ENCODE measurements around the gene ZNF511. TPM values are rescaled to one million over a fixed set of nuclear protein-coding genes. Genes with fewer than 3 reads are reported as not detected.
"Not testable (repeated sequence)": the region's sequence is repeated elsewhere in the genome, so short reads cannot be mapped to it uniquely, and the experiment has no call there.

The ZNF511 gene
- total and polyA plus RNA-seq, 4 donors: 13.7 to 31.8 (median 24.2) TPM

DNA sequence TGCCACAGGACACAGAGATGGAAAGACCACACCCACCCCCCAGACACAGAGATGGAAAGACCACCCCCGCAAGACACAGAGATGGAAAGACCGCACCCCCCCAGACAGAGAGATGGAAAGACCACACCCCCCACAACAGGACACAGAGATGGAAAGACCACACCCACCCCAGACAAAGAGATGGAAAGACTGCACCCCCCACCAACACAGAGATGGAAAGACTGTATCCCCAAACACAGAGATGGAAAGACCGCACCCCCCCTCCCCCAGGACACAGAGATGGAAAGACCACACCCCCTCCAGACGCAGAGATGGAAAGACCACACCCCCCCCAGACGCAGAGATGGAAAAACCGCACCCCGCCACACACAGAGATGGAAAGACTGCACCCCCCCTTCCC, 8.0 kb downstream of the ZNF511 start:
- H3K4me3 ChIP-seq (ENCODE audit: low read depth in 1 of 3, low read length in 3 of 3): no peak overlapping the region
- no peaks in the 10 kb centered on the region for H3K27me3 ChIP-seq (ENCODE audit: control insufficient read depth in 4 of 4, insufficient read depth in 4 of 4, low read length in 3 of 4)
- peaks cover 0 to 12% (median 9%) of the 10 kb centered on the region in 4 donors for H3K36me3 ChIP-seq (ENCODE audit: control insufficient read depth in 4 of 4, insufficient read depth in 3 of 4, low read depth in 1 of 4, low read length in 3 of 4)
- peaks cover 0 to 7% (median 5%) of the 10 kb centered on the region in 4 donors for H3K4me1 ChIP-seq (ENCODE audit: control insufficient read depth in 4 of 4, insufficient read depth in 4 of 4, low read length in 3 of 4)
- H3K27ac ChIP-seq (ENCODE audit: low read depth in 1 of 2, low read length in 2 of 2): no peak overlapping the region
- no peak for DNase-seq (ENCODE audit: low spot score)
- WGBS: 89% methylated on average over 7 of the region's 7 CpGs
- H3K9ac ChIP-seq (ENCODE audit: low read depth in 1 of 2, low read length in 2 of 2): no peak overlapping the region
- TF ChIP-seq HNF4A (conservative IDR thresholded peaks at IDR 0.05): no peak
- H3K9me3 ChIP-seq (ENCODE audit: control insufficient read depth in 4 of 4, low read length in 3 of 4): no peaks in the 10 kb centered on the region

DNA sequence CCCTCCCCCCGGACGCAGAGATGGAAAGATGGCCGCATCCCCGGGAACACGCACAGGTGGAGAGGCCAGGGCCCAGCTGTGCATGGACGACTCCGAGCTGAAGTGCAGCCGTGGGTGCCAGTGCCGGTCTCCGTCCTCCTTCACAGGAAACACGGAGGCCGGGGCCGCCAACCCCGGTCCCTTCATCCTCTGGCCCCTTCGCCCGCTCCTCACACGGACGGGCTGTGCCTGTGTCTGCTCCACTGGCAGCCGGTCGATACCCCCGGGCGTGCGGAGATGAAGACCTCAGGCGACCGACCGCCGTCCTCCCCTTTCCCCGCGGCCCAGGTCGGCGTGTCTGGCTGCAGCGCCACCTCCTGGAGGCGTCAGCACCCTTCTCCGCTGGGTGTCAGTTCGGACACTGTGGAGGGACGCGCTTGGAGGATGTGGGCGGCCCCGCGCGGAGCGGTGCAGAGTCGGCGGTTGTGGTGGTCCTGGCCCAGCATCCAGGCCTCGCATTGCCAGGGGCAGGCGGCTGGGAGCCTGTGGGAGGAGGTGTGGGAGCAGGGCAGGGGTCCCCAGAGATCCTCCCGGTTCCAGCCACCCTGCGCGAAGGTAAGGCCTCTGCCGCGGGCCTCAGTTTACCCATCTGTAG, 9.9 kb downstream of the ZNF511 start:
- TF ChIP-seq HNF4A (conservative IDR thresholded peaks at IDR 0.05) (no peak), RAD21 (IDR thresholded peaks at IDR 0.05) (peak; percentile 45 to 72)
- TF ChIP-seq, protein P1, sequence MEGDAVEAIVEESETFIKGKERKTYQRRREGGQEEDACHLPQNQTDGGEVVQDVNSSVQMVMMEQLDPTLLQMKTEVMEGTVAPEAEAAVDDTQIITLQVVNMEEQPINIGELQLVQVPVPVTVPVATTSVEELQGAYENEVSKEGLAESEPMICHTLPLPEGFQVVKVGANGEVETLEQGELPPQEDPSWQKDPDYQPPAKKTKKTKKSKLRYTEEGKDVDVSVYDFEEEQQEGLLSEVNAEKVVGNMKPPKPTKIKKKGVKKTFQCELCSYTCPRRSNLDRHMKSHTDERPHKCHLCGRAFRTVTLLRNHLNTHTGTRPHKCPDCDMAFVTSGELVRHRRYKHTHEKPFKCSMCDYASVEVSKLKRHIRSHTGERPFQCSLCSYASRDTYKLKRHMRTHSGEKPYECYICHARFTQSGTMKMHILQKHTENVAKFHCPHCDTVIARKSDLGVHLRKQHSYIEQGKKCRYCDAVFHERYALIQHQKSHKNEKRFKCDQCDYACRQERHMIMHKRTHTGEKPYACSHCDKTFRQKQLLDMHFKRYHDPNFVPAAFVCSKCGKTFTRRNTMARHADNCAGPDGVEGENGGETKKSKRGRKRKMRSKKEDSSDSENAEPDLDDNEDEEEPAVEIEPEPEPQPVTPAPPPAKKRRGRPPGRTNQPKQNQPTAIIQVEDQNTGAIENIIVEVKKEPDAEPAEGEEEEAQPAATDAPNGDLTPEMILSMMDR (IDR thresholded peaks at IDR 0.05; ENCODE audit: low read depth, low read length, missing input control): peak; percentile 45
- H3K9ac ChIP-seq (ENCODE audit: low read depth in 1 of 2, low read length in 2 of 2): no peak overlapping the region

DNA sequence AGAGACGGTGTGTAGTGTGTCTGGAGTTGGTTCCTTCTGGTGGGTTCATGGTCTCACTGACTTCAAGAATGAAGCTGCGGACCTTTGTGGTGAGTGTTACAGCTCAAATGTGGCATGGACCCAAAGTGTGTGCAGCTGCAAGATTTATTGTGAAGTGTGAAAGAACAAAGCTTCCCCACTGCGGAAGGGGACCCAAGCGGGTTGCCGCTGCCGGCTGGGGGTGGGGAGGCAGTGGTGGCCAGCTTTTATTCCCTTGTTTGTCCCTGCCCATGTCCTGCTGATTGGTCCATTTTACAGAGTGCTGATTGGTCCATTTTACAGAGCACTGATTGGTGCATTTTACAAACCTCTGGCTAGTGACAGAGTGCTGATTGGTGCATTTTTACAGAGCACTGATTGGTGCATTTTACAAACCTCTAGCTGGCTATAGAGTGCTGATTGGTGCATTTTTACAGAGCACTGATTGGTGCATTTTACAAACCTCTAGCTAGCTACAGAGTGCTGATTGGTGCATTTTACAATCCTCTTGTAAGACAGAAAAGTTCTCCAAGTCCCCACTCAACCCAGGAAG, 12.2 kb downstream of the ZNF511 start:
- WGBS: 95% methylated on average over 6 of the region's 6 CpGs
- not testable (repeated sequence) for H3K4me3 ChIP-seq (ENCODE audit: low read depth in 1 of 3, low read length in 3 of 3); H3K36me3 ChIP-seq (ENCODE audit: control insufficient read depth in 4 of 4, insufficient read depth in 3 of 4, low read depth in 1 of 4, low read length in 3 of 4); H3K9ac ChIP-seq (ENCODE audit: low read depth in 1 of 2, low read length in 2 of 2); H3K9me3 ChIP-seq (ENCODE audit: control insufficient read depth in 4 of 4, low read length in 3 of 4); DNase-seq (ENCODE audit: low spot score); H3K27me3 ChIP-seq (ENCODE audit: control insufficient read depth in 4 of 4, insufficient read depth in 4 of 4, low read length in 3 of 4); H3K27ac ChIP-seq (ENCODE audit: low read depth in 1 of 2, low read length in 2 of 2)
- H3K4me1 ChIP-seq (ENCODE audit: control insufficient read depth in 4 of 4, insufficient read depth in 4 of 4, low read length in 3 of 4): peaks cover 2 to 19% (median 12%) of the 10 kb centered on the region in 4 donors

More for the DNA sequence above, 9.9 kb downstream of the ZNF511 start:
- no peaks in the 10 kb centered on the region for H3K27me3 ChIP-seq (ENCODE audit: control insufficient read depth in 4 of 4, insufficient read depth in 4 of 4, low read length in 3 of 4)
- peak overlapping the region in 1 of 3 donors; percentile 41 for H3K4me3 ChIP-seq (ENCODE audit: low read depth in 1 of 3, low read length in 3 of 3)
- no peaks in the 10 kb centered on the region for H3K9me3 ChIP-seq (ENCODE audit: control insufficient read depth in 4 of 4, low read length in 3 of 4)
- H3K27ac ChIP-seq (ENCODE audit: low read depth in 1 of 2, low read length in 2 of 2): no peak overlapping the region
- peaks cover 0 to 7% (median 5%) of the 10 kb centered on the region in 4 donors for H3K4me1 ChIP-seq (ENCODE audit: control insufficient read depth in 4 of 4, insufficient read depth in 4 of 4, low read length in 3 of 4)
- DNase-seq (ENCODE audit: low spot score): peak; percentile 66
- WGBS: 9% methylated on average over 51 of the region's 51 CpGs
- H3K36me3 ChIP-seq (ENCODE audit: control insufficient read depth in 4 of 4, insufficient read depth in 3 of 4, low read depth in 1 of 4, low read length in 3 of 4): no peaks in the 10 kb centered on the region

DNA sequence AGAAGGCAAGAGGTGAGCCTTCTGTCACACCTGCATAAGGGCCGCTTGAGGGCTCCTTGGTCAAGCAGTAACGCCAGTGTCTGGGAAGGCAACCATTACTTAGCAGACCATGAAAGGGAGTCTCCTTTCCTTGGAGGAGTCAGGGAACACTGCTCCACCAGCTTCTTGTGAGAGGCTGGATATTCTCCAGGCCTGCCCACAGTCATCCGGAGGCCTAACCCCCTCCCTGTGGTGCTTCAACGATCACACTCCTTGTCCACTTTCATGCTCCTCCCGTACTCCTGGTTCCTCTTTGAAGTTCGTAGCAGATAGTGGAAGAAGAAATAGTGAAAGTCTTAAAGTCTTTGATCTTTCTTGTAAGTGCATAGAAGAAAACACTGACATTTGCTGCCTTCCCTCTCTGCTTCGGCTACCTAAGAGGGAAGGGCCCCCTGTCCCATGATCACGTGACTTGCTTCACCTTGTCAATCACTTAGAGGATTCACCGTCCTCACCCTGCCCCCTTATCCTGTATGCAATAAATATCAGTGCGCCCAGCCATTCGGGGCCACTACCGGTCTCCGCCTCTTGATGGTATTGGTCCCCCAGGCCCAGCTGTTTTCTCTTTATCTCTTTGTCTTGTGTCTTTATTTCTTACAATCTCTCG, 13.5 kb downstream of the ZNF511 start:
- not testable (repeated sequence) for DNase-seq (ENCODE audit: low spot score); H3K27me3 ChIP-seq (ENCODE audit: control insufficient read depth in 4 of 4, insufficient read depth in 4 of 4, low read length in 3 of 4); H3K4me3 ChIP-seq (ENCODE audit: low read depth in 1 of 3, low read length in 3 of 3); H3K9ac ChIP-seq (ENCODE audit: low read depth in 1 of 2, low read length in 2 of 2); H3K9me3 ChIP-seq (ENCODE audit: control insufficient read depth in 4 of 4, low read length in 3 of 4); H3K27ac ChIP-seq (ENCODE audit: low read depth in 1 of 2, low read length in 2 of 2); H3K36me3 ChIP-seq (ENCODE audit: control insufficient read depth in 4 of 4, insufficient read depth in 3 of 4, low read depth in 1 of 4, low read length in 3 of 4)
- H3K4me1 ChIP-seq (ENCODE audit: control insufficient read depth in 4 of 4, insufficient read depth in 4 of 4, low read length in 3 of 4): peaks cover 2 to 22% (median 12%) of the 10 kb centered on the region in 4 donors
- WGBS: 87% methylated on average over 12 of the region's 14 CpGs
